ENCODE measurements around the gene SP140L.
"Not testable (repeated sequence)": the region's sequence is repeated elsewhere in the genome, so short reads cannot be mapped to it uniquely, and the experiment has no call there.

The SP140L gene

DNA sequence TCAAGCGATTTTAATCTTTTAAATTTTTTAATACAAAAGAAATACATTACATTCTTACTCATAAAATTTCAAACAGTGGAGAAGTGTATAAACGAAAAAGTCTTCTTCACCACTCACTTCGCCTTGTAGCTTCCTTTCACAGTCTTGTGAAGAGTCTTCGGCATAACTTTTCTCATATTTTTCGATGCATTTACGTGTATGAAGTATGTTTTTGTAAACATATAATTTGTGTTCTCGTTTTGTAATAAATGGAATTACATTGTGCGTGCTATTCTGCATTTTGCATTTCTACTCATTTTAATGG is 1.1 kb downstream of the SP140L start:
- TF ChIP-seq JUND (IDR thresholded peaks at IDR 0.05; ENCODE audit: low read depth) = no peak
- DNase-seq (ENCODE audit: low read depth in 1 of 2, low spot score in 1 of 2) = no peak
- in situ Hi-C loops (cut with HindIII; ENCODE audit: low pct_unique_long_range_greater_than_20kb, low sequenced_read_pairs) = no loop called here

DNA sequence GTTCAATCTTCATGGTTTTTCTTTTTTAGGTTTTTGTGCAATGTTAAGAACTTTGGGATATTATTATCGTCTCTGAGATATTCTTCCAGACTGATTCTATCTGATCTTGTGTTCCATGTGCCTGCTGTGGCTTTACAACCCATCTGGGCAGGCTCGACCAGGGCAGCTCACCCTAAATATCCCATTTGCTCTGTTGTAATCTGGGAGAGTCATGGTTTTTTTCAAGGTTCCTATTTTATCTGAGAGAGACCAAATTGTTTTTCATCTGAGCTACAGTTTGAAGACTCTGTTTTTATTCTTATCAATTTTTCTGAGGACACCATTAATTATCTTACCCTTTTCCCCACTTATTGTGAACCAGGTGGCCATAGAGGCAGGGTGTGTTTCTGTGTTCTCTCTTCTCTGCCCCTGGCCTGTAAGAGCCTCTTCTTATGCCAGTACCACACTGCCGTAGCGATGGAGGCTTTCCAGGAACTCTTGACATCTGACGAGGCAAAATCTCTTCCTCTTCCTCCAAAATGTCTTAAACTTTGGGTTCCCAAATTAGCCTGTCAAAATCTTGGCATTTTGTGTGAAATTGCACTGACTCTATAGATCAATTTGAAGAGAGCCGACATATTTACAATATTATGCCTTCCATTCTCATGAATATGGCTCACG is 3.1 kb downstream of the SP140L start:
- TF ChIP-seq JUND (IDR thresholded peaks at IDR 0.05; ENCODE audit: low read depth) = no peak
- DNase-seq (ENCODE audit: low read depth in 1 of 2, low spot score in 1 of 2) = no peak
- in situ Hi-C loops (cut with HindIII; ENCODE audit: low pct_unique_long_range_greater_than_20kb, low sequenced_read_pairs) = no loop called here

DNA sequence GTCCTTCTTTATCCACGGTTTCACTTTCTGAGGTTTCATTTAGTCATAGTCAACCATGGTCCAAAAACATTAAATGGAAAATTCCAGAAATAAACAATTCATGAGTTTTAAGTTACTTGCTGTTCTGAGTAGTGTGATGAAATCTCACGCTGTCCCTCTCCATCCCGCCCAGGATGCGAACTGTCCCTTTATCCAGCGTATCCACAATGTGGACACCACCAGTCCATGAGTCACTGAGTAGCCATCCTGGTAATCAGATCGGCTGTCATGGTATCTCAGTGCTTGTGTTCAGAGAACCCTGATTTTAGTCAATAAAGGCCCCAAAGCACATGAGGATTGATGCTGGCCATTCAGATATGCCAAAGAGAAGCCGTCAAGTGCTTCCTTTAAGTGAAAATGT is 3.7 kb downstream of the SP140L start:
- no peak for DNase-seq (ENCODE audit: low read depth in 1 of 2, low spot score in 1 of 2)
- TF ChIP-seq JUND (IDR thresholded peaks at IDR 0.05; ENCODE audit: low read depth) = no peak
- in situ Hi-C loops (cut with HindIII; ENCODE audit: low pct_unique_long_range_greater_than_20kb, low sequenced_read_pairs) = no loop called here

DNA sequence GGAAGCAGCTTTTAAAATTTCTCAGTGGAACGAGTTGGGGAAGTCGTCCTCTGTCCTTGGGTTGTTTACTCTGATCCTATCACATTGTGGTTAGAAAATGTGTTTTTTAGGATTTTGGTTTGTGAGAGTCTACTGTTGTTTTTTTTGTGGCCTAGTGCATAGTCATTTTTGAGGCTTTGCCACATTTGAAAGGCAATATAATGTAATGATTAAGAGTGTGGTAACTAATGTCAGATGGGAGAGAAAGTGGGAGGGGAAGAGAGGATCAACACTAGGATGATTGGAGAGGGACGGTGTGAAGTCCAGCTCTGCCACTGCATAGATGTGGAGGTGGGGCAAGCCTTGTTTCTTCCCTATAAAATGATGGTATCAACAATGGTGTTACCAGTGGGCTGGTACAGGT is 8.5 kb downstream of the SP140L start:
- DNase-seq (ENCODE audit: low read depth in 1 of 2, low spot score in 1 of 2) = peak in 1 of 2 experiments; percentile 76
- no peak; the same call in 1 of the 2 replicates for TF ChIP-seq JUND (IDR thresholded peaks at IDR 0.05; ENCODE audit: low read depth)
- in situ Hi-C loops (cut with HindIII; ENCODE audit: low pct_unique_long_range_greater_than_20kb, low sequenced_read_pairs) = no loop called here

DNA sequence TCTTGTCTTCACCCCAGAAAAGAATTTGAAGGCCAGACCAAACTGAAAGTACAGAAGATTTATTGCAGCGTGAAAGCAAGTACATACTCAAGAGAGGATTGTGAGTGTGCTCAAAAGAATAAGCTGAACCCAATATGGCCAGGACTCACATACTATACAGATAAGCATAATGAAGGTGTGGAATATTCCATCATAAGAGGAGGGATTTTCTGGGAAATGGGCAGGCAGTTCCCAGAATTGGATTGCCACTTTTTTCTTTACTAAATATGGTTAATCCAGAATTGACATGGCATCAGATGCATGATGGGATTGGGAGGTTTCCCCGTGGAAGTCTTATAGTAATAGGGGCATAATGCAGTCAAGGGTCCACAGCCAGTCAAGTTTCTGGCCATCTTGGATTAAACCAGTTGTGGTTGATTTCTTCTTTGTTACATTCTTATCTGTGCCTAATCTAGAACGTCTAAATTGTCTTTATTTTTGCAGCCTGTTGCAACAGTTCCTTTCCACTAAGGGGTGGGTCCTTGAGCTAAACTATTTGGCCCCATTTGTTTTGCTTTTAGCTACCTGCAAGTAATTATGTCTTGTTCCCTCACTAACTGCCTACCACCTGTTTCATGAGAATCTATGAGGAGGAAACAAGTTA is 9.0 kb downstream of the SP140L start:
- DNase-seq (ENCODE audit: low read depth in 1 of 2, low spot score in 1 of 2) = no peak
- no peak for TF ChIP-seq JUND (IDR thresholded peaks at IDR 0.05; ENCODE audit: low read depth)
- in situ Hi-C loops (cut with HindIII; ENCODE audit: low pct_unique_long_range_greater_than_20kb, low sequenced_read_pairs) = no loop called here

DNA sequence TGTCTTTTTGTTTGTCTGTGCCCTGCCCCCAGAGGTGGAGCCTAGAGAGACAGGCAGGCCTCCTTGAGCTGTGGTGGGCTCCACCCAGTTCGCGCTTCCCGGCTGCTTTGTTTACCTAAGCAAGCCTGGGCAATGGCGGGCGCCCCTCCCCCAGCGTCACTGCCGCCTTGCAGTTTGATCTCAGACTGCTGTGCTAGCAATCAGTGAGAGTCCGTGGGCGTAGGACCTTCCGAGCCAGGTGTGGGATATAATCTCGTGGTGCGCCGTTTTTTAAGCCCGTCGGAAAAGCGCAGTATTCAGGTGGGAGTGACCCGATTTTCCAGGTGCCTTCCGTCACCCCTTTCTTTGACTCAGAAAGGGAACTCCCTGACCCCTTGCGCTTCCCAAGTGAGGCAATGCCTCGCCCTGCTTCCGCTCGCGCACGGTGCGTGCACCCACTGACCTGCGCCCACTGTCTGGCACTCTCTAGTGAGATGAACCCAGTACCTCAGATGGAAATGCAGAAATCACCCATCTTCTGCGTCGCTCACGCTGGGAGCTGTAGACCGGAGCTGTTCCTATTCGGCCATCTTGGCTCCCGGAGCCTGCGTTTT is 15.0 kb downstream of the SP140L start:
- in situ Hi-C loops (cut with HindIII; ENCODE audit: low pct_unique_long_range_greater_than_20kb, low sequenced_read_pairs); DNase-seq (ENCODE audit: low read depth in 1 of 2, low spot score in 1 of 2): not testable (repeated sequence)

DNA sequence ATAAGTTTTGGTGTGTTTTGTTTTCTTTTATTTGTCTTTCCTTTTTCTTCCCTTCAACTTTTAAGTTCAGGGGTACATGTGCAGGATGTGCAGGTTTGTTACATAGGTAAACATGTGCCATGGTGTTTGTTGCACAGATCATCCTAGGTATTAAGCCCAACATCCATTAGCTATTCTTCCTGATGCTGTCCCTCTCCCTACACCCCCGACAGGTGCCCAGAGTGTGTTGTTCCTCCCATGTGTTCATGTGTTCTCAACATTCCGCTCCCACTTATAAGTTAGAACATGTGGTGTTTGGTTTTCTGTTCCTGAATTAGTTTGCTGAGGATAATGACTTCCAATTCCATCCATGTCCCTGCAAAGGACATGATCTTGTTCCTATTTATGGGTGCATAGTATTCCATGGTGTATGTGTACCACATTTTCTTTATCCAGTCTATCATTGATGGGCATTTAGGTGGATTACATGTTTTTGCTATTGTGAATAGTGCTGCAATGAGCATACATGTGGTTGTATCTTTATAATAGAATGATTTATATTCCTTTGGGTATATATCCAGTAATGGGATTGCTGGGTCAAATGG is 16.1 kb downstream of the SP140L start:
- DNase-seq (ENCODE audit: low read depth in 1 of 2, low spot score in 1 of 2); in situ Hi-C loops (cut with HindIII; ENCODE audit: low pct_unique_long_range_greater_than_20kb, low sequenced_read_pairs): not testable (repeated sequence)

DNA sequence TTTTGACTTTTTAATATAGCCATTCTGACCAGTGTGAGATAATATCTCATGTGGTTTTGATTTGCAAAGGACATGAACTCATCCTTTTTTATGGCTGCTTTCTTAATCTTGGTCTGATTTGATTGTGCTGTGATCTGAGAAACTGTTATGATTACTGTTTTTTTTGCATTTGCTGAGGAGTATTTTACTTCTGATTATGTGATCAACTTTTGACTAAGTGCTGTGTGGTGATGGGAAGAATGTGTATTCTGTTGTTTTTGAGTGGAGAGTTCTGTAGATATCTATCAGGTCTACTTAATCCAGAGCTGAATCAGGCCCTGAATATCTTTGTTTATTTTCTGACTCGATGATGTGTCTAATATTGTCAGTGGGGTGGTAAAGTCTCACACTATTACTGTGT is 16.8 kb downstream of the SP140L start:
- no peak for DNase-seq (ENCODE audit: low read depth in 1 of 2, low spot score in 1 of 2)
- in situ Hi-C loops (cut with HindIII; ENCODE audit: low pct_unique_long_range_greater_than_20kb, low sequenced_read_pairs) = no loop called here
- no peak for TF ChIP-seq JUND (IDR thresholded peaks at IDR 0.05; ENCODE audit: low read depth)

DNA sequence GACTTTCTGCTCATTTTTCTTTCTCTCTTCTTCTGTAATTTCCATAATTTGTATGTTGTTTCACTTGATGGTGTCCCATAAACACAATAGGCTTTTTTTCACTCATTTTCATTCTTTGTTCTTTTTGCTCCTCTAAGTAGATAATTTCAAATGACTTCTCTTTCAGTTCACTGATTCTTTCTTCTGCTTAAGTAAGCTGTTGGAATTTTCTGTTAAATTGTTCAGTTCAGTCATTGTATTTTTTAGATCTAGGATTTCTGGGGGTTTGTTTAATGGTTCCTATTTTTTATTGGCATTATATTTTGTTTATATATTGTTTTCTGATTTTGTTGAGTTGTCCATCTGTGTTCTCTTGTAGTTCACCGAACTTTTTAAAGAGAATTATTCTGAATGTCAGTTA is 19.5 kb downstream of the SP140L start:
- TF ChIP-seq JUND (IDR thresholded peaks at IDR 0.05; ENCODE audit: low read depth) = no peak
- no peak for DNase-seq (ENCODE audit: low read depth in 1 of 2, low spot score in 1 of 2)
- in situ Hi-C loops (cut with HindIII; ENCODE audit: low pct_unique_long_range_greater_than_20kb, low sequenced_read_pairs) = no loop called here

DNA sequence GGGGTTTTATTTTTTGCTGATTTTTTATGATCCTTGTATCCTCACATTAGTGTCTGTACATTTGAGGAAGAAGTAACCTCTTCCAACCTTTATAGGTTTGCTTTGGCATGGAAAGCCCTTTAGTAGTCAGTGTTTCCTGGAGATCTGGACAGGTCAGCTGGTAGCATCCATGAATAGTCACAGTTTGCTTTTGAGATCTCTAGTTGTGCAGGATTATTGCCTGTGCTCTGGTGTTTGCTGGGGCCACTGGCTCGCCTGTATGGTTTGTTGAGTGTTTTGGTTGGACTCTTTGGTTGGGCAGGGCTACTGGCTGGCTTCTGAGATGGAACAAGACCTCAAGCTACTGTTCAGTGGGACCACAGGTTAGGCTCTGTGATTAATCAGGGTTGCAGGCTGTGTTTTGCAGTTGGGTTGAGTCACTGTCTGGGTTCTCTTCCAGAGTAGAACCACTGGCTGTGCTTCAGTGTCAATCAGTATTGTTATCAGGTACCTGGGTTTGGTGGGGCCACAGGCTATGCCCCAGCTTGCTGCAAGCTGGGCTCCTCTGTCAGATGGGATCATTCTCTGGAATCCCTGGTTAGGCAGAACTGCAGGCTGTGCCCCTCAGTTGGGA is 20.0 kb downstream of the SP140L start:
- TF ChIP-seq JUND (IDR thresholded peaks at IDR 0.05; ENCODE audit: low read depth) = no peak
- in situ Hi-C loops (cut with HindIII; ENCODE audit: low pct_unique_long_range_greater_than_20kb, low sequenced_read_pairs) = no loop called here

DNA sequence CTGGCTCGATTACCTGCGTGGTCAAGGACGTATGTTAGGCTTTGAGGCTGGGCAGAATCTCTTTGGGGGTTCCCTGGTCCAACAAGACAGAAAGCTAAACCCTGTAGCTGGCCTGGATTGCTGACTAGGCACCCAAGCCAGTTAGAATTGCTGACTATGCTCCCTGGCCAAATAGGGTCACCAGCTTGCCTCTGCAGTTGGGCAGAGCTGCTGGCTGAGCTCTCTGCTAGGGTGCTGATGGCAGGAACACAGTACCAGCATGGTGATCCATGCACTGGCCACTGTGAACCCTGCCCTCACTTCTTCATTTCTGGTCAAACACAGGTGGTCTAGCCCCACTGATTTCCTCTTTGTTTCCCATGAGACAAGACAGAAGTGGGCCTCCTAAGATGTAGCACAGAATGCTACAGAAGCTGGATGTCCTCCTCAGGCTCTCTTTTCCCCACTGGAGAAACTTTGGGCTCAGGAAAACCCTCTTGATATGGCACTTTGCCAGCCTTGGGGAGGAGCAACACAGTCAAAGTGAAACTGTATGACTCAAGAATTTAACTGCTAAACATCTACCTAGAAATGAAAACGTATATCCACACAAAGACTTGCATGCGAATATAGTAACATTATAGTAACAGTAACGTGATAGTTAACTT is 20.8 kb downstream of the SP140L start:
- in situ Hi-C loops (cut with HindIII; ENCODE audit: low pct_unique_long_range_greater_than_20kb, low sequenced_read_pairs) = no loop called here
- TF ChIP-seq JUND (IDR thresholded peaks at IDR 0.05; ENCODE audit: low read depth) = no peak
- no peak for DNase-seq (ENCODE audit: low read depth in 1 of 2, low spot score in 1 of 2)

More for the DNA sequence above, 20.0 kb downstream of the SP140L start:
- no peak for DNase-seq (ENCODE audit: low read depth in 1 of 2, low spot score in 1 of 2)

DNA sequence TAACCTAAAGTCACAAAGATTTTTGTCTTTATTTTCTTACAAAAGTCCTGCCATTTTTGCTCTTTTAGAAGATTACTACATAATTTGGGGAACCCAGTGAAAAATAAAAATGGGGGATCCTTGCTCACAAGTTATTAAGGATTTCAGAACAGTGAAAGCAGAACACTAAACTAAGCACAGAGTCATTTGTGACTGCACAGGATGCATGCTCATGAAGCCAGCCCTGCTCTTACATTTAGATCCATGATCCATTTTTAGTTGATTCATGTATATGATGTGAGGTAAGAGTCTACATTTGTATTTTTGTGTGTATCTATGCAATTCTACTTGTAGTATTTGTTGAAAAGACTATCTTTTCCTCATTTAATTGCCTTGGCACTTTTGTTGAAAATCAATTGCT is 21.8 kb downstream of the SP140L start:
- in situ Hi-C loops (cut with HindIII; ENCODE audit: low pct_unique_long_range_greater_than_20kb, low sequenced_read_pairs) = no loop called here
- TF ChIP-seq JUND (IDR thresholded peaks at IDR 0.05; ENCODE audit: low read depth) = no peak
- no peak for DNase-seq (ENCODE audit: low read depth in 1 of 2, low spot score in 1 of 2)

DNA sequence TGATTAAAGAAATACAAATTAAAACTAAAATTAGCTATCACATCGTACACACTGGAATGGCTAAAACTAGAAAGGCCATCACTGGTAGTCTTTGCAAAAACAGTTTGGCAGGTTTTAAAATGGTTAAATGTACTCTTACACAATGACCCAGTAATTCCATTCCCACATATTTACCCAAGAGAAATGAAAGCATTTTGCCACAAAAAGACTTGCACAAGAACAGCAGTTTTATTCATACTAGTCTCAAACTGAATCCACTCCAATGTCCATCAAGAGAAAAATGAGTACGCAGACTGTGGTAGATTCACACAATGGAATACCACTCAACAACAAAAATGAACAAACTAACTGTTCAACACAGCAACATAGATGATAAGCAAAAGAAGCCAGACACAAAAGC is 29.1 kb downstream of the SP140L start:
- TF ChIP-seq JUND (IDR thresholded peaks at IDR 0.05; ENCODE audit: low read depth) = no peak
- in situ Hi-C loops (cut with HindIII; ENCODE audit: low pct_unique_long_range_greater_than_20kb, low sequenced_read_pairs) = no loop called here
- DNase-seq (ENCODE audit: low read depth in 1 of 2, low spot score in 1 of 2) = no peak

Measured in T47D (cell line).